Tibial nerve (tissue), 4 donors: ENCODE measurements around the gene MCHR2.

Source experiments
- CTCF ChIP-seq, 5 experiments: fragments of 200-600 bp in 3 of 5; fragments of 450-650 bp in 2 of 5; sonication (generic) in 3 of 5; IDR thresholded peaks; one replicate each; pipeline ENCODE4 v1.5.1; 2016 to 2019; ENCODE audit warnings: antibody characterized with exemption in 5 of 5, mild to moderate bottlenecking in 3 of 5, moderate library complexity in 2 of 5
- EP300 ChIP-seq, 2 donors: sonication (generic); formaldehyde crosslinking; IDR thresholded peaks; one replicate each; pipeline ENCODE4 v1.6.1; 2017; ENCODE audit warnings: antibody characterized with exemption in 2 of 2, mild to moderate bottlenecking in 1 of 2

GRCh38 chr6:99875068-99875467, 119.0 kb downstream of the MCHR2 start:
- TF ChIP-seq CTCF (IDR thresholded peaks at IDR 0.05) (no peak), EP300 (IDR thresholded peaks at IDR 0.05) (no peak)
